GM18505 (cell line): ENCODE data around the gene SHLD1.

ENCODE experiments used
- ATAC-seq: cut with Tn5 transposase; IDR thresholded peaks from one replicate; pipeline ENCODE4 v1.9.1; 2021; ENCODE audit not compliant: unreplicated experiment
- POLR2A ChIP-seq: IDR thresholded peaks from 4 replicates; pipeline ENCODE4 v1.6.1; 2011; ENCODE audit warnings: borderline replicate concordance; ENCODE audit not compliant: insufficient read depth, insufficient read length; ENCODE audit errors: extremely low read depth

Gene SHLD1

DNA sequence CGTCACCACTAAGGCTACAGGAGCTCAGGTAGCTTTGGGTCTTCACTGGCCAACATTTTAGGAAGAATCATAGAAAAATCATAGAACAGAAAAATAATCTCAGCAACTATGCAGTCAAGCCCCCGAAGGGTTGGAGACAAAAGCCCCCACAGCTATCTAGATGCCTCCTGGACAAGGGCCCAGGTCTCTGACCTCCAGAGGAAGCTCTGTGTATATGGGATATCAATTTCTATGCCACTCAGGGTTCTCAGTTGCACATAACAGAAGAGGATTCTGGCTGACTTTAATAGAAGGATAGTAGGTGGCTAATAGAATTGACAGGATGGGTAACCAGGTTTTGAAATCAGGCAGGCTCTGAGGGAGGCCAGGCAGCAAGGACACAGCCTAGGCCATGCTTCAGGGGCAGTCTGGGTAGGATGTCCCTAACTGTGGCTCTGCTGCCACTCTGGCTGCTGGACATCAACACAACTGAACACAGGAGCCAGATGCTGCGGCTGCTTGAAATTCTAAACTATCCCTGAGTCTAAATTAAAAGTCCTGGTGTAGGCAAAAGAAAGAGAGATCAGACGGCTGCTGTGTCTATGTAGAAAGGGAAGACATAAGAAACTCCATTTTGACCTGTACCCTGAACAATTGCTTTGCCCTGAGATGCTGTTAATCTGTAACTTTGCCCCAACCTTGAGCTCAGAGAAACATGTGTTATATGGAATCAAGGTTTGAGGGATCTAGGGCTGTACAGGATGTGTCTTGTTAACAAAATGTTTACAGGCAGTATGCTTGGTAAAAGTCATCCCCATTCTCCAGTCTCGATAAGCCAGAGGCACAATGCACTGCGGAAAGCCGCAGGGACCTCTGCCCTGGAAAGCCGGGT, 134.5 kb downstream of the SHLD1 start:
- TF ChIP-seq POLR2A = no peak
- no peak for ATAC-seq

GRCh38 chr20:5885866-5886265, 135.7 kb downstream of the SHLD1 start:
- no peak for TF ChIP-seq POLR2A
- ATAC-seq = no peak

- no peak for TF ChIP-seq POLR2A
- ATAC-seq = no peak
Observed at GRCh38 chr20:5886788-5887187, 136.6 kb downstream of the SHLD1 start.

GRCh38 chr20:5887386-5887785, 137.2 kb downstream of the SHLD1 start:
- no peak for ATAC-seq
- TF ChIP-seq POLR2A = no peak

- no peak for ATAC-seq
- no peak for TF ChIP-seq POLR2A
Observed at GRCh38 chr20:5888041-5888440, 137.8 kb downstream of the SHLD1 start.

GRCh38 chr20:5890773-5891441, 140.7 kb downstream of the SHLD1 start:
- no peak for TF ChIP-seq POLR2A
- ATAC-seq = no peak

- no peak for TF ChIP-seq POLR2A
- ATAC-seq = no peak
Observed at GRCh38 chr20:5893052-5893451, 142.9 kb downstream of the SHLD1 start.

GRCh38 chr20:5893621-5894020, 143.4 kb downstream of the SHLD1 start:
- TF ChIP-seq POLR2A = no peak
- ATAC-seq = no peak

DNA sequence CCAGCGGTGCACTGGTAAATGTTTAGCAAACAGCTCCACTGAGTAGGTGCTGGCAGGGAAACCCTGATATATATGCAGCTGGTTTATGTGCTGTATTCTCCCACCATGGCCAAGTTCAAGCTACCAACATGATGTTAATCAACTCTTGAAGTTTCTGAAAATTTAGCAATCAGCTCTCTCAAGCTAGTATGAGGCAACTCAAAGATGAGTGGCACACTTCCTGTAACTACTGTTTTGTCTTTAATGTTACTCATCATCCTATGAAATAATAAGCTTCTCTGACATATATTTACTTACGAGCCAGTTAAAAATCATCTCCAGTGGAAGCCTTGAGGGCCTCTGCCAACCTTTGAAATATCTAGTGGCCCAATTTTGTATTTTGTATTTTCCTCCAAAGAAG, 145.4 kb downstream of the SHLD1 start:
- ATAC-seq = no peak
- no peak for TF ChIP-seq POLR2A

- TF ChIP-seq POLR2A = no peak
- no peak for ATAC-seq
Observed at GRCh38 chr20:5899444-5899843, 149.2 kb downstream of the SHLD1 start.

GRCh38 chr20:5900908-5901307, 150.7 kb downstream of the SHLD1 start:
- no peak for TF ChIP-seq POLR2A
- no peak for ATAC-seq

DNA sequence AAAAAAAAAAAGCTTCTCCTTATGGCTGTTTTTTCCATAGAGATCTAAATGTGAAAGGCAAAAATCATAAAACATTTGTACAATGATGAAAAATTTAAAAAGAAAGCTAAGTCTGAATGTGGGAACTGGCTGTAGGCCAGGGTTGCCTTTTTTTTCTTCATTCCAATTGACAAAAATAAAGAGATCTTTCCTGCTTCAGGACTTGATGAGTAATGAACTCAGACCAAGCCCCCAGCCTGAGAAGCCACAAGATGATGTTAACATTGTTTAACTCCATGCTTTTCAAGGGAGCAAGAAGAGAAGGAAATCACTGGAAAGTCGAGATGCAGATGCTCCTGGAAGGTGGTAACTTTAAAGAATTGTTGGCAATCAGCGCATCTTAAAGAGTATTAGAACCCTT, 158.8 kb downstream of the SHLD1 start:
- no peak for TF ChIP-seq POLR2A
- ATAC-seq = no peak

DNA sequence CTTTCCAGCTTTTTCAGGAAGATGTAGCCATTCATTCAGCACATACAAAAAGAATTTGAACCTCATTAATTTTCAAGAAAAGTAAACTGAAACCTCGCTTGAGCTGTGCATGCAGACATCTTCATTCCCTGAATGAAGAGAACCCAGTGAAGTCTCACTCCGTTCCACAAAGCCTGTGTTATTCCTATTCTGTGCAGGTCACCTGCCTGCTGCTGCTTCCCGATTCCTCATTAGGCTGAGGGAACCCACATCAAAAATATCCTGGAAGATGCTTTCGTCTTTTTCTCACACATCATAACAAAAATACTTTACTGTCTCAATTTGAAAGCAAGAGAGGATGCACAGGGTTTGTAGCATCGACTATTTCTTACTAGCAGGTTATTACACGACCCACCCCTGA, 160.0 kb downstream of the SHLD1 start:
- ATAC-seq = no peak
- no peak for TF ChIP-seq POLR2A

DNA sequence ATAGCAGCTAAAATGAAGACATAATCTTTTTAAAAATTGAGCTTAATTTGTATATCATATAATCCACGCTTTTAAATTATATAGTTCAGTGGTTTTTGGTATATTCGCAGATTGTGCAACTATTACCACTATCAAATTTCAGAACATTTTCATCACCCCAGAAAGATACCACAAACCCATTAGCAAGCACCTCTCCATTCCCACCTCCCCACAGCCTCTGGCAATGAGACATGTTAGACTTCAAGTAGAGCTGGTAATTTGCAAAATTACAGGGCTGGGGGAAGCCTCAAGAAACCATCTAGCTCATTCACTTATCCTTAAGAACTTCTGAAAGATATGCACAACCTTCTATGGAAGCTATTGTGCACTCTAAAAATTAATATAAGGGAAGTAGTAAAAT, 163.0 kb downstream of the SHLD1 start:
- ATAC-seq = no peak
- TF ChIP-seq POLR2A = no peak
